Esophagus muscularis mucosa (tissue), 4 donors: ENCODE data around the gene SNX2. TPM values are rescaled to one million over a fixed set of nuclear protein-coding genes. Genes with fewer than 3 reads are reported as not detected.

Experiments
- DNase-seq: peaks from one replicate; pipeline ENCODE4 v3.0.0-alpha.2; 2017; ENCODE audit errors: extremely low spot score
- H3K27ac ChIP-seq, 4 donors: fragments of 200-600 bp; sonication (generic); replicated peaks in 1 of 4; 1 replicate in 3 of 4; 2 replicates in 1 of 4; pipeline ENCODE4 v1.5.1; 2016 to 2019; ENCODE audit warnings: mild to moderate bottlenecking in 1 of 4
- H3K27me3 ChIP-seq, 4 donors: fragments of 200-600 bp; sonication (generic); one replicate each; pipeline versions ENCODE4 v1.5.1 to v1.6.0; 2016 to 2019
- H3K36me3 ChIP-seq, 4 donors: fragments of 200-600 bp; sonication (generic); one replicate each; pipeline ENCODE4 v1.5.1; 2016 to 2019
- H3K4me1 ChIP-seq, 4 donors: fragments of 200-600 bp; sonication (generic); one replicate each; pipeline ENCODE4 v1.5.1; 2016 to 2019
- H3K4me3 ChIP-seq, 4 donors: fragments of 200-600 bp; sonication (generic); 1 replicate in 2 of 4; 2 replicates in 2 of 4; pipeline ENCODE4 v1.5.1; 2016 to 2019; ENCODE audit warnings: mild to moderate bottlenecking in 4 of 4, moderate library complexity in 1 of 4
- H3K9me3 ChIP-seq, 4 donors: fragments of 200-600 bp; sonication (generic); 1 replicate in 3 of 4; 2 replicates in 1 of 4; pipeline ENCODE4 v1.5.1; 2016 to 2019
- EP300 ChIP-seq: sonication (generic); formaldehyde crosslinking; IDR thresholded peaks from one replicate; pipeline ENCODE4 v1.6.1; 2017; ENCODE audit warnings: antibody characterized with exemption
- POLR2A ChIP-seq: fragments of 450-650 bp; IDR thresholded peaks from one replicate; pipeline ENCODE4 v1.6.1; 2017; ENCODE audit warnings: antibody characterized with exemption, moderate library complexity, mild to moderate bottlenecking, low read depth
- POLR2AphosphoS5 ChIP-seq, 2 donors: sonication (generic); formaldehyde crosslinking; IDR thresholded peaks; one replicate each; pipeline ENCODE4 v1.6.1; 2017; ENCODE audit warnings: antibody characterized with exemption in 2 of 2
- WGBS: methylation state at CpG from one replicate; pipeline ENCODE4 v1.1.5; 2018; 5-methylcytosine and 5-hydroxymethylcytosine counted together
- intact Hi-C: fragments of 100-400 bp; cut with DNase I; formaldehyde crosslinking; loops from one replicate; pipeline ENCODE4 v1.15.1; 2023
- total RNA-seq, 4 donors: library from RNA; depleted of rRNA; stranded (reverse); fragments of >200 nt; gene quantifications; one replicate each; pipeline versions ENCODE4 v1.1.0 to v1.2.1, GENCODE V29; 2016
- TF ChIP-seq, protein P1 (sequence below), 3 experiments: fragments of 200-600 bp in 2 of 3; fragments of 450-650 bp in 1 of 3; sonication (generic) in 2 of 3; IDR thresholded peaks; one replicate each; pipeline ENCODE4 v1.5.1; 2017 to 2019; ENCODE audit warnings: antibody characterized with exemption in 3 of 3, mild to moderate bottlenecking in 2 of 3, moderate library complexity in 1 of 3

SNX2 gene
- total RNA-seq, 4 donors from 2014 or later: 62.1 to 86.0 (median 75.4) TPM

- peaks cover 0 to 5% (median 0%) of the 10 kb centered on the region in 4 donors for H3K9me3 ChIP-seq
- peaks cover 10 to 26% (median 18%) of the 10 kb centered on the region in 4 donors for H3K4me1 ChIP-seq
- no peak overlapping the region for H3K27ac ChIP-seq
- 100% methylated on average over 1 of the region's 1 CpG for WGBS
- DNase-seq: no peak
- intact Hi-C loops: no loop called here
- no peak overlapping the region for H3K4me3 ChIP-seq
- H3K27me3 ChIP-seq: no peaks in the 10 kb centered on the region
- TF ChIP-seq POLR2A (no peak), EP300 (no peak), POLR2AphosphoS5 (IDR thresholded peaks at IDR 0.05) (no peak)
- TF ChIP-seq, protein P1, sequence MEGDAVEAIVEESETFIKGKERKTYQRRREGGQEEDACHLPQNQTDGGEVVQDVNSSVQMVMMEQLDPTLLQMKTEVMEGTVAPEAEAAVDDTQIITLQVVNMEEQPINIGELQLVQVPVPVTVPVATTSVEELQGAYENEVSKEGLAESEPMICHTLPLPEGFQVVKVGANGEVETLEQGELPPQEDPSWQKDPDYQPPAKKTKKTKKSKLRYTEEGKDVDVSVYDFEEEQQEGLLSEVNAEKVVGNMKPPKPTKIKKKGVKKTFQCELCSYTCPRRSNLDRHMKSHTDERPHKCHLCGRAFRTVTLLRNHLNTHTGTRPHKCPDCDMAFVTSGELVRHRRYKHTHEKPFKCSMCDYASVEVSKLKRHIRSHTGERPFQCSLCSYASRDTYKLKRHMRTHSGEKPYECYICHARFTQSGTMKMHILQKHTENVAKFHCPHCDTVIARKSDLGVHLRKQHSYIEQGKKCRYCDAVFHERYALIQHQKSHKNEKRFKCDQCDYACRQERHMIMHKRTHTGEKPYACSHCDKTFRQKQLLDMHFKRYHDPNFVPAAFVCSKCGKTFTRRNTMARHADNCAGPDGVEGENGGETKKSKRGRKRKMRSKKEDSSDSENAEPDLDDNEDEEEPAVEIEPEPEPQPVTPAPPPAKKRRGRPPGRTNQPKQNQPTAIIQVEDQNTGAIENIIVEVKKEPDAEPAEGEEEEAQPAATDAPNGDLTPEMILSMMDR (IDR thresholded peaks at IDR 0.05): no peak
- no peaks in the 10 kb centered on the region for H3K36me3 ChIP-seq
Observed at GRCh38 chr5:122781465-122781864, 6.6 kb downstream of the SNX2 start.

- Histone ChIP-seq H3K27me3 (no peaks in the 10 kb centered on the region), H3K9me3 (peaks cover 0 to 5% (median 0%) of the 10 kb centered on the region in 4 donors), H3K27ac (no peak overlapping the region), H3K36me3 (no peaks in the 10 kb centered on the region), H3K4me1 (peaks cover 0 to 20% (median 11%) of the 10 kb centered on the region in 4 donors), H3K4me3 (no peak overlapping the region)
- DNase-seq: no peak
- 100% methylated on average over 1 of the region's 1 CpG for WGBS
- intact Hi-C loops: no loop called here
- TF ChIP-seq EP300 (no peak), POLR2AphosphoS5 (IDR thresholded peaks at IDR 0.05) (no peak), POLR2A (no peak)
- TF ChIP-seq, protein P1 (IDR thresholded peaks at IDR 0.05): no peak
Observed at GRCh38 chr5:122785294-122785693, 10.4 kb downstream of the SNX2 start.

DNA sequence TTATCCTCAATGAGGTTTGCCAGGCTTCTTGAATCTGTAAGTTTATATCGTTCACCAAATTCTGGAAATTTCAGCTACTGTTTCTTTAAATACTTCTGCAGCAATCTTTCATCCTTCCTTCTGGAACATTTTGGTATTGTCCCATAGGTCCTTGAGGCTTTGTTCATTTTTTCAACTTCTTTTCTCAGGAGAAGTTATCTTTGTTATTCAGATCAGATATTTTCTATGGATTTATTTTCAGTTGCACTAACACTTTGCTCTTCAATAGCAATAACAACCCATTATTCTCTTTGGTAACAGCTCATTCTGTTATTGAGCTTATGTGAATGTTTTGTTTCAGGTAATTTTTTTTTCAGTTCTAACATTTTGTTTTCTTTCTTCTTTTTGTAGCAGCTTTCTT, 13.5 kb downstream of the SNX2 start:
- WGBS: 88% methylated on average over 1 of the region's 1 CpG

DNA sequence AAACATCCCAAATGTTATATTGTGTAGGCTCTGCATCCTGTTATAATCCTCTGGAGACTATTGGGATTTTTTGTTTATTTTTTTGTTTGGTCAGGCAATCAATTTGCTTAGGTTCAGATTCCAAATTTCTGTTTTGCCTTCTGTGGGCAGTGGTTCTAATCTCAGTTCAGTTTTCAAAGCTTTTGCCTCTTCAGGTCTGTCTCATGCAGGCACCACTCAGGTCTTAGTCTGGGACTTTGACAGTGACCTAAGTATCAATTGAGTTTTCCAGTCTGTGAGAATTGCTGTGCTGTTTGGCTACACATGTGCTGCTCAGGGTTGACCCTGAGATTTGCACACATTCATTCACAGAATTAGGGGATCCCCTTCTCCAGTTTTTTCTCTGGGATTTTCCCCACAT, 14.1 kb downstream of the SNX2 start:
- Histone ChIP-seq H3K27ac (no peak overlapping the region), H3K4me1 (peaks cover 0 to 24% (median 13%) of the 10 kb centered on the region in 4 donors), H3K9me3 (peaks cover 0 to 5% (median 0%) of the 10 kb centered on the region in 4 donors), H3K4me3 (no peak overlapping the region), H3K36me3 (no peaks in the 10 kb centered on the region), H3K27me3 (no peaks in the 10 kb centered on the region)
- TF ChIP-seq EP300 (no peak), POLR2AphosphoS5 (IDR thresholded peaks at IDR 0.05) (no peak), POLR2A (no peak)
- TF ChIP-seq, protein P1 (IDR thresholded peaks at IDR 0.05): no peak
- intact Hi-C loops: no loop called here
- DNase-seq: no peak

More for the DNA sequence above, 13.5 kb downstream of the SNX2 start:
- no peak for TF ChIP-seq POLR2AphosphoS5 (IDR thresholded peaks at IDR 0.05)
- no peak for TF ChIP-seq EP300
- TF ChIP-seq, protein P1 (IDR thresholded peaks at IDR 0.05): no peak
- TF ChIP-seq POLR2A: no peak
- intact Hi-C loops: no loop called here
- Histone ChIP-seq H3K4me3 (no peak overlapping the region), H3K27ac (no peak overlapping the region), H3K36me3 (no peaks in the 10 kb centered on the region), H3K9me3 (peaks cover 0 to 5% (median 0%) of the 10 kb centered on the region in 4 donors), H3K4me1 (peaks cover 0 to 24% (median 13%) of the 10 kb centered on the region in 4 donors), H3K27me3 (no peaks in the 10 kb centered on the region)
- no peak for DNase-seq
